ENCODE measurements around the gene ATP6V1G3. TPM values are rescaled to one million over a fixed set of nuclear protein-coding genes. Genes with fewer than 3 reads are reported as not detected.
"Not testable (repeated sequence)": the region's sequence is repeated elsewhere in the genome, so short reads cannot be mapped to it uniquely, and the experiment has no call there.

The ATP6V1G3 gene, protein sequence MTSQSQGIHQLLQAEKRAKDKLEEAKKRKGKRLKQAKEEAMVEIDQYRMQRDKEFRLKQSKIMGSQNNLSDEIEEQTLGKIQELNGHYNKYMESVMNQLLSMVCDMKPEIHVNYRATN
- not detected for total RNA-seq

DNA sequence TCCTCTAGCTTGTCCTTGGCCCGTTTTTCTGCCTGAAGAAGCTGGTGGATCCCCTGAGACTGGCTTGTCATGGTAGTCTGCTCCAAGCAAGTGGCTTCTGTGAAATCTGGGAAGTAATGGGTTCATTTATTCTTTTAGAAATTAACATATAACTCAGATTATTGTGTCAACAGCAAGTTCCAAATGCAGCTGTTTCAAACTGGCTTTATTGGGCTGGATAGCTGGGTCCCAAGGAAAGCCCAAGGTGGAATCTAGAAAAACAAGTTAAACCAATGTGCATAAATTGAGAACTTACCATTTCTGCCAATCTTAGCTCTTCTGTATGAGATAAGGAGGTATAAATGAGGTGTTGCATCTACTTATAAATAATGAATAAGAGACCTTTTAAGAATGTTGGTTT lies at the start of gene ATP6V1G3:
Gene ATP6V1G3 (minus strand): TSS at position 101 of the 400 bp plus-strand sequence. CDS start 30 bp downstream, at position 71.
- DNase-seq = no peak
- H3K4me3 ChIP-seq = no peak within 1 kb of the TSS
- H3K4me1 ChIP-seq = no peaks in the 10 kb centered on the region
- no peak within 1 kb of the TSS for H3K27ac ChIP-seq
- no peaks in the 10 kb centered on the region for H3K9me3 ChIP-seq
- TF ChIP-seq POLR2A (IDR thresholded peaks at IDR 0.05) (no peak), CTCF (IDR thresholded peaks at IDR 0.05) (no peak)
- ATAC-seq = no peak
- H3K27me3 ChIP-seq = no peaks in the 10 kb centered on the region
- no peaks in the 10 kb centered on the region for H3K36me3 ChIP-seq (replicated peaks in 1 of 2; ENCODE audit: insufficient read depth in 1 of 2, low read depth in 2 of 2)
- intact Hi-C loops (cut with DNase I) = no loop called here
- 58 to 60% methylated on average over 1 of the region's 1 CpG for WGBS, 2 donors

- no peak for ATAC-seq
- no peak overlapping the region for H3K4me3 ChIP-seq
- no peak for DNase-seq
- H3K4me1 ChIP-seq = no peaks in the 10 kb centered on the region
- no peaks in the 10 kb centered on the region for H3K36me3 ChIP-seq (replicated peaks in 1 of 2; ENCODE audit: insufficient read depth in 1 of 2, low read depth in 2 of 2)
- H3K9me3 ChIP-seq = no peaks in the 10 kb centered on the region
- no peak overlapping the region for H3K27ac ChIP-seq
- intact Hi-C loops (cut with DNase I) = no loop called here
- no peaks in the 10 kb centered on the region for H3K27me3 ChIP-seq
- TF ChIP-seq POLR2A (IDR thresholded peaks at IDR 0.05) = no peak
- TF ChIP-seq CTCF (IDR thresholded peaks at IDR 0.05) = no peak
Measured at GRCh38 chr1:198588845-198589244, 48.4 kb upstream of the ATP6V1G3 start.

GRCh38 chr1:198584163-198584562 lies 43.7 kb upstream of the ATP6V1G3 start:
- ATAC-seq (no peak), DNase-seq (no peak)
- H3K27me3 ChIP-seq = no peaks in the 10 kb centered on the region
- no peak overlapping the region for H3K4me3 ChIP-seq
- no peaks in the 10 kb centered on the region for H3K4me1 ChIP-seq
- intact Hi-C loops (cut with DNase I) = no loop called here
- no peak for TF ChIP-seq CTCF (IDR thresholded peaks at IDR 0.05)
- TF ChIP-seq POLR2A (IDR thresholded peaks at IDR 0.05) = no peak
- no peaks in the 10 kb centered on the region for H3K9me3 ChIP-seq
- H3K36me3 ChIP-seq (replicated peaks in 1 of 2; ENCODE audit: insufficient read depth in 1 of 2, low read depth in 2 of 2) = no peaks in the 10 kb centered on the region
- no peak overlapping the region for H3K27ac ChIP-seq
- WGBS, 2 donors = 90 to 94% methylated on average over 25 to 26 of the region's 26 CpGs

- intact Hi-C loops (cut with DNase I); H3K36me3 ChIP-seq (replicated peaks in 1 of 2; ENCODE audit: insufficient read depth in 1 of 2, low read depth in 2 of 2); H3K27me3 ChIP-seq; H3K9me3 ChIP-seq; DNase-seq; ATAC-seq; H3K4me3 ChIP-seq; H3K27ac ChIP-seq; H3K4me1 ChIP-seq: not testable (repeated sequence)
- WGBS, 2 donors = 70 to 78% methylated on average over 5 of the region's 5 CpGs
Measured at GRCh38 chr1:198583209-198583802, 42.8 kb upstream of the ATP6V1G3 start.

- WGBS, 2 donors = 78 to 87% methylated on average over 1 of the region's 1 CpG
- TF ChIP-seq CTCF (IDR thresholded peaks at IDR 0.05) (no peak), POLR2A (IDR thresholded peaks at IDR 0.05) (no peak)
- Histone ChIP-seq H3K4me3 (no peak overlapping the region), H3K9me3 (no peaks in the 10 kb centered on the region), H3K27ac (no peak overlapping the region), H3K4me1 (no peaks in the 10 kb centered on the region), H3K36me3 (replicated peaks in 1 of 2; ENCODE audit: insufficient read depth in 1 of 2, low read depth in 2 of 2) (no peaks in the 10 kb centered on the region), H3K27me3 (no peaks in the 10 kb centered on the region)
- DNase-seq (no peak), ATAC-seq (no peak)
- intact Hi-C loops (cut with DNase I) = no loop called here
Measured at GRCh38 chr1:198577444-198577843, 37.0 kb upstream of the ATP6V1G3 start.

All from body of pancreas (tissue), 4 donors.